ENCODE results near the gene RAP1GAP2.

Gene RAP1GAP2

DNA sequence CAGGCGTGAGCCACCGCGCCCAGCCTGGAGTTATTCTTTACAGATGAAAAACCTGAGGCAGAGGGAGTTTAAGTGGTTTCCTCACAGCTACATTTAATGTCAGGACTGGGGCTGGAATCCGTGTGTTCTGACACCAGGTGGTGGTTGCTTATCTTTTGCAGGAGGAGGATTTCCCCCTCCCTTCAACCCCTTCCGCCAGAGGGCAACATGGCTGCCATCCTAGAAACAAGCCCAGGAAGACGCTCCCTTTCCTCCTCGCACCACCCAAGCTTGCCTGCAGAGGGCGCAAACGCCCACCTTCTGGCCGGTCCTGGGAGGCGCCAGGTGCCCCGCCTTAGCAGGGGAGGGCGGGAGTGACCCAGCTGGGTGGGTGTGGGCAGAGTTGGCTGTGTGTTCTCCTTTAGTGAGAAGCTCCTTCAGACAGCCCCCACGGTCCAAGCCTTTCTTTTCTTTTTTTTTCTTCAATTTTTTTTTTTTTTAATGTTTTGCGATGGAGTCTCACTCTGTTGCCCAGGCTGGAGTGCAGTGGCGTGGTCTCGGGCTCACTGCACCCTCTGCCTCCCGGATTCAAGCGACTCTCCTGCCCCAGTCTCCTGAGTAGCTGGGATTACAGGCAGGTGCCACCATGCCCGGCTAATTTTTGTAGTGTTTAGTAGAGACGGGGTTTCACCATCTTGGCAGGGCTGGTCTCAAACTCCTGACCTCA lies 9.9 kb upstream of the RAP1GAP2 start (continued):
- TF ChIP-seq, protein P1, sequence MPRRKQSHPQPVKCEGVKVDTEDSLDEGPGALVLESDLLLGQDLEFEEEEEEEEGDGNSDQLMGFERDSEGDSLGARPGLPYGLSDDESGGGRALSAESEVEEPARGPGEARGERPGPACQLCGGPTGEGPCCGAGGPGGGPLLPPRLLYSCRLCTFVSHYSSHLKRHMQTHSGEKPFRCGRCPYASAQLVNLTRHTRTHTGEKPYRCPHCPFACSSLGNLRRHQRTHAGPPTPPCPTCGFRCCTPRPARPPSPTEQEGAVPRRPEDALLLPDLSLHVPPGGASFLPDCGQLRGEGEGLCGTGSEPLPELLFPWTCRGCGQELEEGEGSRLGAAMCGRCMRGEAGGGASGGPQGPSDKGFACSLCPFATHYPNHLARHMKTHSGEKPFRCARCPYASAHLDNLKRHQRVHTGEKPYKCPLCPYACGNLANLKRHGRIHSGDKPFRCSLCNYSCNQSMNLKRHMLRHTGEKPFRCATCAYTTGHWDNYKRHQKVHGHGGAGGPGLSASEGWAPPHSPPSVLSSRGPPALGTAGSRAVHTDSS (tag by site-specific recombination; IDR thresholded peaks at IDR 0.05), result no peak
- TF ChIP-seq ZBTB20 (tag by site-specific recombination; IDR thresholded peaks at IDR 0.05), result no peak
- TF ChIP-seq ZFP3 (tag by site-specific recombination; IDR thresholded peaks at IDR 0.05; ENCODE audit: low read depth), result no peak
- TF ChIP-seq ZNF112 (tag by site-specific recombination; IDR thresholded peaks at IDR 0.05), result no peak
- TF ChIP-seq, protein P2, sequence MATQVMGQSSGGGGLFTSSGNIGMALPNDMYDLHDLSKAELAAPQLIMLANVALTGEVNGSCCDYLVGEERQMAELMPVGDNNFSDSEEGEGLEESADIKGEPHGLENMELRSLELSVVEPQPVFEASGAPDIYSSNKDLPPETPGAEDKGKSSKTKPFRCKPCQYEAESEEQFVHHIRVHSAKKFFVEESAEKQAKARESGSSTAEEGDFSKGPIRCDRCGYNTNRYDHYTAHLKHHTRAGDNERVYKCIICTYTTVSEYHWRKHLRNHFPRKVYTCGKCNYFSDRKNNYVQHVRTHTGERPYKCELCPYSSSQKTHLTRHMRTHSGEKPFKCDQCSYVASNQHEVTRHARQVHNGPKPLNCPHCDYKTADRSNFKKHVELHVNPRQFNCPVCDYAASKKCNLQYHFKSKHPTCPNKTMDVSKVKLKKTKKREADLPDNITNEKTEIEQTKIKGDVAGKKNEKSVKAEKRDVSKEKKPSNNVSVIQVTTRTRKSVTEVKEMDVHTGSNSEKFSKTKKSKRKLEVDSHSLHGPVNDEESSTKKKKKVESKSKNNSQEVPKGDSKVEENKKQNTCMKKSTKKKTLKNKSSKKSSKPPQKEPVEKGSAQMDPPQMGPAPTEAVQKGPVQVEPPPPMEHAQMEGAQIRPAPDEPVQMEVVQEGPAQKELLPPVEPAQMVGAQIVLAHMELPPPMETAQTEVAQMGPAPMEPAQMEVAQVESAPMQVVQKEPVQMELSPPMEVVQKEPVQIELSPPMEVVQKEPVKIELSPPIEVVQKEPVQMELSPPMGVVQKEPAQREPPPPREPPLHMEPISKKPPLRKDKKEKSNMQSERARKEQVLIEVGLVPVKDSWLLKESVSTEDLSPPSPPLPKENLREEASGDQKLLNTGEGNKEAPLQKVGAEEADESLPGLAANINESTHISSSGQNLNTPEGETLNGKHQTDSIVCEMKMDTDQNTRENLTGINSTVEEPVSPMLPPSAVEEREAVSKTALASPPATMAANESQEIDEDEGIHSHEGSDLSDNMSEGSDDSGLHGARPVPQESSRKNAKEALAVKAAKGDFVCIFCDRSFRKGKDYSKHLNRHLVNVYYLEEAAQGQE (tag by site-specific recombination; IDR thresholded peaks at IDR 0.05), result no peak
- 0 out of 2 replicates have a peak, but pooled peaks have one; percentile 40 for TF ChIP-seq ZNF280D (tag by site-specific recombination; IDR thresholded peaks at IDR 0.05)
- no peak for TF ChIP-seq ZNF558 (tag by site-specific recombination; IDR thresholded peaks at IDR 0.05)
- TF ChIP-seq SALL2 (tag by site-specific recombination; IDR thresholded peaks at IDR 0.05; ENCODE audit: borderline replicate concordance), result no peak
- no peak for TF ChIP-seq ZFP69B (tag by site-specific recombination; IDR thresholded peaks at IDR 0.05)
- no peak for TF ChIP-seq TCF7L2 (IDR thresholded peaks at IDR 0.05; ENCODE audit: borderline replicate concordance, low read depth, low read length)
- no peak for TF ChIP-seq ZNF146 (tag by site-specific recombination; IDR thresholded peaks at IDR 0.05)
- no peak for TF ChIP-seq ZNF707 (tag by site-specific recombination; IDR thresholded peaks at IDR 0.05)
- no peak for TF ChIP-seq ZNF658 (tag by site-specific recombination; IDR thresholded peaks at IDR 0.05)
- no peak for TF ChIP-seq ZNF324 (tag by site-specific recombination; IDR thresholded peaks at IDR 0.05)
- peak; percentile 76 for TF ChIP-seq SP3 (tag by site-specific recombination; IDR thresholded peaks at IDR 0.05)
- TF ChIP-seq ZNF518A (tag by site-specific recombination; conservative IDR thresholded peaks at IDR 0.05; ENCODE audit: low read depth), result no peak
- no peak for TF ChIP-seq ZBTB7A (tag by site-specific recombination; IDR thresholded peaks at IDR 0.05; ENCODE audit: low read depth)
- no peak for TF ChIP-seq TSHZ1 (tag by site-specific recombination; IDR thresholded peaks at IDR 0.05; ENCODE audit: borderline replicate concordance)
- no peak for TF ChIP-seq ZNF785 (tag by site-specific recombination; IDR thresholded peaks at IDR 0.05)
- TF ChIP-seq, protein P3, sequence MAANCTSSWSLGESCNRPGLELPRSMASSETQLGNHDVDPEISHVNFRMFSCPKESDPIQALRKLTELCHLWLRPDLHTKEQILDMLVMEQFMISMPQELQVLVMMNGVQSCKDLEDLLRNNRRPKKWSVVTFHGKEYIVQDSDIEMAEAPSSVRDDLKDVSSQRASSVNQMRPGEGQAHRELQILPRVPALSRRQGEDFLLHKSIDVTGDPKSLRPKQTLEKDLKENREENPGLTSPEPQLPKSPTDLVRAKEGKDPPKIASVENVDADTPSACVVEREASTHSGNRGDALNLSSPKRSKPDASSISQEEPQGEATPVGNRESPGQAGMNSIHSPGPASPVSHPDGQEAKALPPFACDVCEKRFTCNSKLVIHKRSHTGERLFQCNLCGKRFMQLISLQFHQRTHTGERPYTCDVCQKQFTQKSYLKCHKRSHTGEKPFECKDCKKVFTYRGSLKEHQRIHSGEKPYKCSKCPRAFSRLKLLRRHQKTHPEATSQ (tag by site-specific recombination; IDR thresholded peaks at IDR 0.05), result no peak
